ENCODE results near the gene TBCC. TPM values are rescaled to one million over a fixed set of nuclear protein-coding genes. Genes with fewer than 3 reads are reported as not detected.

TBCC gene
- total RNA-seq, 1 experiment from 2014 or later = 36.2 TPM

DNA sequence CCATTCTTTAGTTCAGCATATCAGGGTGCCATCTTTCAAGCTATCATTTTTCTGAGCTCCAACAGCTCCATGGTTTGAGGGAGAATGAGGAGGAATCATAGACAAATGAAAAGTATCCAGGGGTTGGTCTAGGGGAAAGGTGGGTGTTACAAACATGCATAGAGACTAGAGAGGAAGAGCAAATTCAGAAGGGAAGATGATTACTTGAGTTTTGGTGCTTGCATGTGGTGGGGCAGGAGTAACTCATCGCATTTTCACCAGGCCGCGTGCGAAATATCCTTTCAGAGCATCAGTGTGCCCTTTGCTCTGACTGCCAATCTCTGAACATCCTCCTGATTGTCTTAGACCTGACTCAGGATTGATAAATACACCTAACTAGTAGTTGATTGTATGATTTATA, 28.3 kb upstream of the TBCC start:
- CTCF ChIA-PET = interaction anchor here (1.1 kb wide), 1 partner anchor 28 kb away, joined by 7 read pairs; the partner anchor contains the start of gene TBCC
- Mint-ChIP-seq H3K27ac (ENCODE audit: unreplicated experiment) (no peak overlapping the region), H3K9me3 (ENCODE audit: low read depth, unreplicated experiment) (no peaks in the 10 kb centered on the region), H3K36me3 (ENCODE audit: insufficient read depth, unreplicated experiment) (peaks cover 9% of the 10 kb centered on the region), H3K27me3 (ENCODE audit: unreplicated experiment) (no peaks in the 10 kb centered on the region), H3K4me3 (ENCODE audit: low read depth, unreplicated experiment) (no peak overlapping the region), H3K4me1 (ENCODE audit: low read depth, unreplicated experiment) (peaks cover 45% of the 10 kb centered on the region)
- intact Hi-C loops (cut with micrococcal nuclease; ENCODE audit: unreplicated experiment) = no loop called here
- no peak for DNase-seq
- no TSS peak for BruUV-seq (replicated peaks)
- TF ChIP-seq, protein P1, sequence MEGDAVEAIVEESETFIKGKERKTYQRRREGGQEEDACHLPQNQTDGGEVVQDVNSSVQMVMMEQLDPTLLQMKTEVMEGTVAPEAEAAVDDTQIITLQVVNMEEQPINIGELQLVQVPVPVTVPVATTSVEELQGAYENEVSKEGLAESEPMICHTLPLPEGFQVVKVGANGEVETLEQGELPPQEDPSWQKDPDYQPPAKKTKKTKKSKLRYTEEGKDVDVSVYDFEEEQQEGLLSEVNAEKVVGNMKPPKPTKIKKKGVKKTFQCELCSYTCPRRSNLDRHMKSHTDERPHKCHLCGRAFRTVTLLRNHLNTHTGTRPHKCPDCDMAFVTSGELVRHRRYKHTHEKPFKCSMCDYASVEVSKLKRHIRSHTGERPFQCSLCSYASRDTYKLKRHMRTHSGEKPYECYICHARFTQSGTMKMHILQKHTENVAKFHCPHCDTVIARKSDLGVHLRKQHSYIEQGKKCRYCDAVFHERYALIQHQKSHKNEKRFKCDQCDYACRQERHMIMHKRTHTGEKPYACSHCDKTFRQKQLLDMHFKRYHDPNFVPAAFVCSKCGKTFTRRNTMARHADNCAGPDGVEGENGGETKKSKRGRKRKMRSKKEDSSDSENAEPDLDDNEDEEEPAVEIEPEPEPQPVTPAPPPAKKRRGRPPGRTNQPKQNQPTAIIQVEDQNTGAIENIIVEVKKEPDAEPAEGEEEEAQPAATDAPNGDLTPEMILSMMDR (IDR thresholded peaks at IDR 0.05; ENCODE audit: unreplicated experiment) = no peak

DNA sequence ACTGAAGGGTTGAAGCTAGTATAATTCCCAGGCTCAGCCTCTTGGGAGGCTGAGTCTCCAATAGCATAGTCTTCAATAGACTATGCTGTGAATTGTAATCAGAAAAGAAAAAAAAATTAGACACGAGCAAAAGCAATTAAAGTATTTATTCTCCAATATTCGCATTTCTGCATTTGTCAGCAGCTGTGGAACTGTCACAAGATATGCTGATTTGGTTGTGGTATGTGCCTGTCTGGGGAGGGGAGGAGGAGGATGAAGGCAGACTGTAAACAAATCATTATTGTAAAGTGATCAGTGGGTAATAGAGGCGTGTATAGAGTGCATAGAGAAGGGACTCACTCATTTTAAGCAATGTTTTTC, 25.8 kb upstream of the TBCC start:
- TF ChIP-seq, protein P1 (IDR thresholded peaks at IDR 0.05; ENCODE audit: unreplicated experiment) = no peak
- Mint-ChIP-seq H3K36me3 (ENCODE audit: insufficient read depth, unreplicated experiment) (no peaks in the 10 kb centered on the region), H3K9me3 (ENCODE audit: low read depth, unreplicated experiment) (no peaks in the 10 kb centered on the region), H3K27ac (ENCODE audit: unreplicated experiment) (no peak overlapping the region), H3K27me3 (ENCODE audit: unreplicated experiment) (no peaks in the 10 kb centered on the region), H3K4me3 (ENCODE audit: low read depth, unreplicated experiment) (no peak overlapping the region), H3K4me1 (ENCODE audit: low read depth, unreplicated experiment) (peaks cover 24% of the 10 kb centered on the region)
- CTCF ChIA-PET = no interaction called here
- intact Hi-C loops (cut with micrococcal nuclease; ENCODE audit: unreplicated experiment) = no loop called here
- no TSS peak for BruUV-seq (replicated peaks)
- DNase-seq = no peak

DNA sequence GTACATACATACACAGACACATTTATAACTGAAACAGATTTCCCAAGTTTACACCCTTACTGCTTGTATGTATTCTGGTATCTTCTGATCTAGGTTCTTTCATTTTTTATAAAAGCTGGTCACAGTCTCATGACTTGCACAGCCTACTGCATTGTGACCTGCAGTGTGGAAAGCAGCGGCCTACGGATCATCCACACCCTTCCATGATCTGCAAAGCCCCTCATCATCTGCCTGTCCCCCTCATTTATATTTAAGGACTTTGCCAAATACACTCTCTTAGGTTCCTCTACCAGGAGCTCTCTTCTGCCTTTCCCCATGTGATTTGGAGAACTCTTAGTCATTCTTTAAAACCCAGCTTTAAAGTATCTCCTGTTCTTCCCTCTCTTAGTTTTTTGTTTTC, 23.9 kb upstream of the TBCC start:
- intact Hi-C loops (cut with micrococcal nuclease; ENCODE audit: unreplicated experiment) = no loop called here
- CTCF ChIA-PET = interaction anchor here (0.6 to 0.8 kb wide), 3 partner anchors 12 to 43 kb away, joined by 3 read pairs; partner anchors contain the start of gene BICRAL
- DNase-seq = no peak
- H3K4me1 Mint-ChIP-seq (ENCODE audit: low read depth, unreplicated experiment) = peaks cover 31% of the 10 kb centered on the region
- no peaks in the 10 kb centered on the region for H3K9me3 Mint-ChIP-seq (ENCODE audit: low read depth, unreplicated experiment)
- peaks cover 4% of the 10 kb centered on the region for H3K36me3 Mint-ChIP-seq (ENCODE audit: insufficient read depth, unreplicated experiment)
- H3K27me3 Mint-ChIP-seq (ENCODE audit: unreplicated experiment) = no peaks in the 10 kb centered on the region
- BruUV-seq (replicated peaks) = no TSS peak
- H3K4me3 Mint-ChIP-seq (ENCODE audit: low read depth, unreplicated experiment) = no peak overlapping the region
- no peak overlapping the region for H3K27ac Mint-ChIP-seq (ENCODE audit: unreplicated experiment)
- TF ChIP-seq, protein P1 (IDR thresholded peaks at IDR 0.05; ENCODE audit: unreplicated experiment) = no peak

DNA sequence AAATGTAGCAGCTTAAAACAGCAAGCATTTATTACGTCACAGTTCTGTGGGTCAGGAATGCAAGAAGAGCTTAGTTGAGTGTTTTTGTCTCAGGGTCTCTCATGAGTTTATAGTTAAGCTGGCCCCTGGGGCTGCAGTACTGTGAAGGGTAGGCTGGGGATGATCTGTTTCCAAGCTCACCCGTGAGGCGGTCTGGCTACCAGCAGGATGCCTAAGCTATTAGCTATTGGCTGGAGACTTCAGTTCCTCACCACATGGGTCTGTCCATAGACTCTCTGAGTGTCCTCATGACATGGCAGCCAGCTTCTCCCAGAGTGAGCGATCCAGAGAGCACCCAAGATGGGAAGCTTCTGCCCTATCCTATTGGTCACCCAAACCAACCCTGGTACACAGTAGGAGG, 23.1 kb upstream of the TBCC start:
- CTCF ChIA-PET = interaction anchor here (0.6 to 0.8 kb wide), 4 partner anchors 13 to 350 kb away, joined by 3 to 13 read pairs (median 3); partner anchors contain the start of genes BICRAL and TBCC
- no peak overlapping the region for H3K27ac Mint-ChIP-seq (ENCODE audit: unreplicated experiment)
- H3K4me3 Mint-ChIP-seq (ENCODE audit: low read depth, unreplicated experiment) = no peak overlapping the region
- TF ChIP-seq, protein P1 (IDR thresholded peaks at IDR 0.05; ENCODE audit: unreplicated experiment) = no peak
- DNase-seq = no peak
- peaks cover 7% of the 10 kb centered on the region for H3K36me3 Mint-ChIP-seq (ENCODE audit: insufficient read depth, unreplicated experiment)
- BruUV-seq (replicated peaks) = no TSS peak
- H3K27me3 Mint-ChIP-seq (ENCODE audit: unreplicated experiment) = no peaks in the 10 kb centered on the region
- peaks cover 23% of the 10 kb centered on the region for H3K4me1 Mint-ChIP-seq (ENCODE audit: low read depth, unreplicated experiment)
- no peaks in the 10 kb centered on the region for H3K9me3 Mint-ChIP-seq (ENCODE audit: low read depth, unreplicated experiment)
- intact Hi-C loops (cut with micrococcal nuclease; ENCODE audit: unreplicated experiment) = no loop called here

All from Calu3 (cell line).